Activated naive CD4-positive, alpha-beta T cell treated with anti-CD3 and anti-CD28 coated beads for 36 hours (primary cell): Measurements from ENCODE around the gene CSN1S1. TPM values are rescaled to one million over a fixed set of nuclear protein-coding genes. Genes with fewer than 3 reads are reported as not detected.

ENCODE experiments used
- total RNA-seq, 2 experiments: library from RNA; stranded (reverse); gene quantifications; one replicate each; pipeline ENCODE4 v1.2.3, GENCODE V29; 2021

Gene CSN1S1
- total RNA-seq, 2 experiments from 2014 or later: not detected

Other genes starting within 250 kb of the CSN1S1 start
- gene SULT1B1, start 170.4 kb upstream of the CSN1S1 start, total RNA-seq: 1 to 10 TPM; 4.3 to 5.4 TPM
- gene SULT1E1, start 70.9 kb upstream of the CSN1S1 start, total RNA-seq: not detected
- gene CSN2, start 34.7 kb downstream of the CSN1S1 start, total RNA-seq: not detected
- not detected for gene STATH, start 64.9 kb downstream of the CSN1S1 start, total RNA-seq
- not detected for gene HTN3, start 97.4 kb downstream of the CSN1S1 start, total RNA-seq
- gene HTN1, start 119.4 kb downstream of the CSN1S1 start, total RNA-seq: not detected
- gene PRR27, start 223.2 kb downstream of the CSN1S1 start, total RNA-seq: not detected